ENCODE results near the gene THAP4.

Gene THAP4

GRCh38 chr2:241637018-241637794, at the start of gene THAP4, which contains the start of gene ATG4B:
Gene THAP4, minus strand, starts transcription at chr2:241637158. Its CDS starts 141 bp downstream, at chr2:241637017.
Gene ATG4B, plus strand, starts transcription at chr2:241637693. Its CDS starts 22 bp downstream, at chr2:241637715.
- peak; percentile 64 for DNase-seq (ENCODE audit: low read depth)

GRCh38 chr2:241686324-241686649, 49.3 kb upstream of the THAP4 start:
- DNase-seq (ENCODE audit: low read depth) = no peak

- DNase-seq (ENCODE audit: low read depth) = no peak
Observed at GRCh38 chr2:241680827-241681599, 44.1 kb upstream of the THAP4 start.

- no peak for DNase-seq (ENCODE audit: low read depth)
Observed at GRCh38 chr2:241680044-241680443, 43.1 kb upstream of the THAP4 start.

- no peak for DNase-seq (ENCODE audit: low read depth)
Observed at GRCh38 chr2:241678784-241679540, 42.0 kb upstream of the THAP4 start.

- no peak for DNase-seq (ENCODE audit: low read depth)
Observed at GRCh38 chr2:241678307-241678706, 41.3 kb upstream of the THAP4 start.

- no peak for DNase-seq (ENCODE audit: low read depth)
Observed at GRCh38 chr2:241677392-241677791, 40.4 kb upstream of the THAP4 start.

- no peak for DNase-seq (ENCODE audit: low read depth)
Observed at GRCh38 chr2:241676665-241677064, 39.7 kb upstream of the THAP4 start.

GRCh38 chr2:241675885-241676284, 38.9 kb upstream of the THAP4 start:
- no peak for DNase-seq (ENCODE audit: low read depth)

- no peak for DNase-seq (ENCODE audit: low read depth)
Observed at GRCh38 chr2:241673797-241674725, 37.1 kb upstream of the THAP4 start.

GRCh38 chr2:241673189-241673663, 36.3 kb upstream of the THAP4 start:
- DNase-seq (ENCODE audit: low read depth) = no peak

- DNase-seq (ENCODE audit: low read depth) = no peak
Observed at GRCh38 chr2:241672243-241673188, 35.6 kb upstream of the THAP4 start.

- DNase-seq (ENCODE audit: low read depth) = no peak
Observed at GRCh38 chr2:241671457-241672240, 34.7 kb upstream of the THAP4 start.

GRCh38 chr2:241670333-241671110, 33.6 kb upstream of the THAP4 start:
- DNase-seq (ENCODE audit: low read depth) = no peak

GRCh38 chr2:241668839-241669238, 31.9 kb upstream of the THAP4 start:
- DNase-seq (ENCODE audit: low read depth) = no peak

GRCh38 chr2:241668354-241668753, 31.4 kb upstream of the THAP4 start:
- no peak for DNase-seq (ENCODE audit: low read depth)

- no peak for DNase-seq (ENCODE audit: low read depth)
Observed at GRCh38 chr2:241666627-241667400, 29.9 kb upstream of the THAP4 start.

All from activated T-helper 1 cell treated with Interleukin-2 at 50 U/mL for 16 hours (primary cell).